ENCODE data around the gene OGA. TPM values are rescaled to one million over a fixed set of nuclear protein-coding genes. Genes with fewer than 3 reads are reported as not detected.

The OGA gene
- total RNA-seq, 1 donor from 2014 or later, result 119 TPM

DNA sequence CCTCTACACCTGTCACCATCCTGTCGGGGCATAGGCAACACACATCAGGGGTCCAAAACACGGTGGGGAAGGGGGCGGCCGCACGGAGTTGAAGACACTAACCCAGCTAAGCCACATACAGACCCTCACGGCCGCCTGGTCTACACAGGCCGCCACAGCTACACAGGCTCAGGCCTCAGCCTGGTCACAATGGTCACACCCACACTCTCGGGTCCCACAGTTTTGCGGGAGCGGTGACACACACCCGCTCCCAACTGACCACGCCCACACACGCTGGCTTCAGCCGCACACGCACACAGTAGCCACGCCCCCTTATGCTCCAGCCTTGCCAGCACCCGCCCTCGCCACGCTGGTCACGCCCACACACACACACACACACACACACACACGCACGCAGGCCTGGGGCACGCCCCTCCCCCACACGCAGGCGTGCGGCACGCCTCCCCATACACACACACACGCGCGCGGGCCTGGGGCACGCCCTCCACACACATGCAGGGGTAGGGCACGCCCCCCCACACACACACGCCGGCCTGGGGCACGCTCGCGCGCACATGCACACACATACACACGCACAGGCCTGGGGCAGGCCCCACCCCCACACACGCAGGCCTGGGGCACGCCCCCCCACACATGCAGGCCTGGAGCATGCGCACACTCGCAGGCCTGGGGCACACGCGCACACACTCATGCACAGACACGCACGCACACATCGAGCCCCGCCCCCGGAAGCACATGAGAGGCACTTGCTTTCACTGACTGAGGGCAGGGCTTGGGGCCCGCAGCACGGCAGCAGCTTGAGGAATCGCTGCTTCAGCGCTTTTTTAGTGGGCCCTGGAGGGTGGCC lies 12.3 kb upstream of the OGA start:
- H2AFZ ChIP-seq (ENCODE audit: low read depth, low read length), result peak overlapping the region; percentile 85
- Mint-ChIP-seq H3K36me3 (ENCODE audit: low read depth, unreplicated experiment) (peaks cover 19% of the 10 kb centered on the region), H3K27ac (ENCODE audit: unreplicated experiment) (peak overlapping the region; percentile 75), H3K27me3 (ENCODE audit: low read depth, unreplicated experiment) (no peaks in the 10 kb centered on the region), H3K9me3 (ENCODE audit: unreplicated experiment) (no peaks in the 10 kb centered on the region), H3K4me3 (ENCODE audit: unreplicated experiment) (peak overlapping the region; percentile 78), H3K4me1 (ENCODE audit: low read depth, unreplicated experiment) (peaks cover 11% of the 10 kb centered on the region)
- peak overlapping the region; percentile 65 for H3K4me3 ChIP-seq (ENCODE audit: insufficient read depth, low read depth, low read length)
- peak; percentile 81 for DNase-seq (ENCODE audit: low read depth)
- no peaks in the 10 kb centered on the region for H3K9me3 ChIP-seq (ENCODE audit: insufficient read depth, low read depth, low read length)
- peak overlapping the region; percentile 47 for H3K9ac ChIP-seq (ENCODE audit: low read length)
- peak overlapping the region; percentile 22 for H3K27ac ChIP-seq (ENCODE audit: low read depth, low read length)
- no peak for TF ChIP-seq EZH2 (IDR thresholded peaks at IDR 0.05; ENCODE audit: insufficient read depth, low read length)
- TF ChIP-seq, protein P1, sequence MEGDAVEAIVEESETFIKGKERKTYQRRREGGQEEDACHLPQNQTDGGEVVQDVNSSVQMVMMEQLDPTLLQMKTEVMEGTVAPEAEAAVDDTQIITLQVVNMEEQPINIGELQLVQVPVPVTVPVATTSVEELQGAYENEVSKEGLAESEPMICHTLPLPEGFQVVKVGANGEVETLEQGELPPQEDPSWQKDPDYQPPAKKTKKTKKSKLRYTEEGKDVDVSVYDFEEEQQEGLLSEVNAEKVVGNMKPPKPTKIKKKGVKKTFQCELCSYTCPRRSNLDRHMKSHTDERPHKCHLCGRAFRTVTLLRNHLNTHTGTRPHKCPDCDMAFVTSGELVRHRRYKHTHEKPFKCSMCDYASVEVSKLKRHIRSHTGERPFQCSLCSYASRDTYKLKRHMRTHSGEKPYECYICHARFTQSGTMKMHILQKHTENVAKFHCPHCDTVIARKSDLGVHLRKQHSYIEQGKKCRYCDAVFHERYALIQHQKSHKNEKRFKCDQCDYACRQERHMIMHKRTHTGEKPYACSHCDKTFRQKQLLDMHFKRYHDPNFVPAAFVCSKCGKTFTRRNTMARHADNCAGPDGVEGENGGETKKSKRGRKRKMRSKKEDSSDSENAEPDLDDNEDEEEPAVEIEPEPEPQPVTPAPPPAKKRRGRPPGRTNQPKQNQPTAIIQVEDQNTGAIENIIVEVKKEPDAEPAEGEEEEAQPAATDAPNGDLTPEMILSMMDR (IDR thresholded peaks at IDR 0.05; ENCODE audit: insufficient read depth, low read depth, low read length), result no peak
- no peak for FAIRE-seq
- peaks cover 16% of the 10 kb centered on the region for H3K4me1 ChIP-seq (ENCODE audit: insufficient read depth, low read length)
- no peaks in the 10 kb centered on the region for H3K79me2 ChIP-seq (ENCODE audit: insufficient read depth, low read length)
- H3K4me2 ChIP-seq (ENCODE audit: low read length), result peak overlapping the region; percentile 97
- no peaks in the 10 kb centered on the region for H3K36me3 ChIP-seq (ENCODE audit: insufficient read depth, low read length)
- H4K20me1 ChIP-seq (ENCODE audit: insufficient read depth, low read length), result peaks cover 1% of the 10 kb centered on the region
- H3K27me3 ChIP-seq (ENCODE audit: insufficient read depth, low read length), result no peaks in the 10 kb centered on the region

DNA sequence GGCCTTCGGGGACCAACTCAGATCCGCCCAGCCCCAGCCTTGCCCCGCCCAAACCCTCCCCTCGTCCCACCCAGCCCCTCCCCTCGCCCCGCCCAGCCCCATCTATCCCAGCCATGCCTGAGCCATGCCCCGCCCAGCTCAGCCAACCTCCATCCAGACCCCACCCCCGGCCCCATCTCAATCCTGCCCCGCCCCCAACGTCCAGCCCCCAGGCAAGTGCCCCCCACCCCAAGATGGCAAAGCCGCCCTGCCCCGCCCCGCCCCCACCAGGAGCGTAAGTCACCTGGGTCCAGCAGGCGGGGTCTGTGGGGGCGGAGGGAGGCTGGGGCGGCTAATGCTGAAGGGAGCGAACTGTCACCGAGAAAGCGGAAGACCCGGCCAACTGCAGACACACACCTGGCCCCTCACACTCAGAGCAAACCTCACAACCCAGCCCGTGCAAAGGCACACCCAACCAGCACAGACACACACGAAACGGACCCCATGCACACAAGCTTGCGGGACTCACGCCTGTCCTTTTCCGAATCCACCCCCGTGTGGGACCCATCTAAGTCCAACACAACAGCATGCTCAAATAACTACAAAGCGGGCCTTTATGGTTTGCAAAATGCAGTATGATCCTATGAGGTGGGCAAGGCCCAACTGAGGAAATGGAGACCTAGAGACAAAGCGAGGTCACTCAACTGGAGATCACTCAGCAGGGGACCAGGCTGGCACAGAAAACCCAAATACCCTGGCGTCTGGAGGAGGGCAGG lies 11.5 kb upstream of the OGA start:
- no peak for FAIRE-seq
- H3K79me2 ChIP-seq (ENCODE audit: insufficient read depth, low read length), result no peaks in the 10 kb centered on the region
- H3K27me3 ChIP-seq (ENCODE audit: insufficient read depth, low read length), result no peaks in the 10 kb centered on the region
- H3K4me3 ChIP-seq (ENCODE audit: insufficient read depth, low read depth, low read length), result peak overlapping the region; percentile 65
- Mint-ChIP-seq H3K9me3 (ENCODE audit: unreplicated experiment) (no peaks in the 10 kb centered on the region), H3K4me3 (ENCODE audit: unreplicated experiment) (peak overlapping the region; percentile 78), H3K4me1 (ENCODE audit: low read depth, unreplicated experiment) (peaks cover 11% of the 10 kb centered on the region), H3K27ac (ENCODE audit: unreplicated experiment) (peak overlapping the region; percentile 75), H3K36me3 (ENCODE audit: low read depth, unreplicated experiment) (peaks cover 24% of the 10 kb centered on the region), H3K27me3 (ENCODE audit: low read depth, unreplicated experiment) (no peaks in the 10 kb centered on the region)
- TF ChIP-seq EZH2 (IDR thresholded peaks at IDR 0.05; ENCODE audit: insufficient read depth, low read length), result no peak
- TF ChIP-seq, protein P1 (IDR thresholded peaks at IDR 0.05; ENCODE audit: insufficient read depth, low read depth, low read length), result no peak
- peak overlapping the region; percentile 97 for H3K4me2 ChIP-seq (ENCODE audit: low read length)
- H2AFZ ChIP-seq (ENCODE audit: low read depth, low read length), result peak overlapping the region; percentile 85
- no peak for DNase-seq (ENCODE audit: low read depth)
- H3K9ac ChIP-seq (ENCODE audit: low read length), result peak overlapping the region; percentile 47
- H3K27ac ChIP-seq (ENCODE audit: low read depth, low read length), result peak overlapping the region; percentile 33
- no peaks in the 10 kb centered on the region for H3K9me3 ChIP-seq (ENCODE audit: insufficient read depth, low read depth, low read length)
- H3K4me1 ChIP-seq (ENCODE audit: insufficient read depth, low read length), result peaks cover 16% of the 10 kb centered on the region
- H3K36me3 ChIP-seq (ENCODE audit: insufficient read depth, low read length), result no peaks in the 10 kb centered on the region
- no peaks in the 10 kb centered on the region for H4K20me1 ChIP-seq (ENCODE audit: insufficient read depth, low read length)
